ENCODE results near the gene IPMK. TPM values are rescaled to one million over a fixed set of nuclear protein-coding genes. Genes with fewer than 3 reads are reported as not detected.

Gene IPMK
- total RNA-seq, 1 experiment from 2014 or later, result 10.0 TPM

DNA sequence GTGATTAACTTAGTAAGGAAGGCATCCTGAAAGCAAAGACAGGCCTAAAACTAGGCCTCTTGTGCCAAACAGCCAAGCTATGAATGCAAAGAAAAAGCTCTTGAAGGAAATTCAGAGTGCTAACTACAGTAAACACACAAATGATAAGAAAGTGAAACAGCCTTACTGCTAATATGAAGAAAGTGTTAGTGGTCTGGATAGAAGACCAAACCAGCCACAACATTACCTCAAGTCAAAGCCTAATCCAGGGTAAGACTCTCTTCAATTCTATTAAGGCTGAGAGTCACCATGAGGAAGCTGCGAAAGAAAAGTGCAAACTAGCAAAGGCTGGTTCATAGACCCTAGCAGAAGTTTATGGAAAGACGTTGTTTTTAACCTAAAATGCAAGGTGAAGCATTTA is 66.0 kb downstream of the IPMK start:
- Mint-ChIP-seq H3K9me3 (ENCODE audit: low read depth, unreplicated experiment) (no peaks in the 10 kb centered on the region), H3K36me3 (ENCODE audit: insufficient read depth, unreplicated experiment) (no peaks in the 10 kb centered on the region), H3K4me3 (ENCODE audit: low read depth, unreplicated experiment) (no peak overlapping the region), H3K4me1 (ENCODE audit: low read depth, unreplicated experiment) (peaks cover 14% of the 10 kb centered on the region), H3K27me3 (ENCODE audit: unreplicated experiment) (no peaks in the 10 kb centered on the region), H3K27ac (ENCODE audit: unreplicated experiment) (no peak overlapping the region)
- TF ChIP-seq, protein P1, sequence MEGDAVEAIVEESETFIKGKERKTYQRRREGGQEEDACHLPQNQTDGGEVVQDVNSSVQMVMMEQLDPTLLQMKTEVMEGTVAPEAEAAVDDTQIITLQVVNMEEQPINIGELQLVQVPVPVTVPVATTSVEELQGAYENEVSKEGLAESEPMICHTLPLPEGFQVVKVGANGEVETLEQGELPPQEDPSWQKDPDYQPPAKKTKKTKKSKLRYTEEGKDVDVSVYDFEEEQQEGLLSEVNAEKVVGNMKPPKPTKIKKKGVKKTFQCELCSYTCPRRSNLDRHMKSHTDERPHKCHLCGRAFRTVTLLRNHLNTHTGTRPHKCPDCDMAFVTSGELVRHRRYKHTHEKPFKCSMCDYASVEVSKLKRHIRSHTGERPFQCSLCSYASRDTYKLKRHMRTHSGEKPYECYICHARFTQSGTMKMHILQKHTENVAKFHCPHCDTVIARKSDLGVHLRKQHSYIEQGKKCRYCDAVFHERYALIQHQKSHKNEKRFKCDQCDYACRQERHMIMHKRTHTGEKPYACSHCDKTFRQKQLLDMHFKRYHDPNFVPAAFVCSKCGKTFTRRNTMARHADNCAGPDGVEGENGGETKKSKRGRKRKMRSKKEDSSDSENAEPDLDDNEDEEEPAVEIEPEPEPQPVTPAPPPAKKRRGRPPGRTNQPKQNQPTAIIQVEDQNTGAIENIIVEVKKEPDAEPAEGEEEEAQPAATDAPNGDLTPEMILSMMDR (IDR thresholded peaks at IDR 0.05; ENCODE audit: unreplicated experiment), result no peak
- intact Hi-C loops (cut with micrococcal nuclease; ENCODE audit: unreplicated experiment), result no loop called here
- CTCF ChIA-PET, result no interaction called here
- no TSS peak for BruUV-seq (replicated peaks)
- no peak for DNase-seq

DNA sequence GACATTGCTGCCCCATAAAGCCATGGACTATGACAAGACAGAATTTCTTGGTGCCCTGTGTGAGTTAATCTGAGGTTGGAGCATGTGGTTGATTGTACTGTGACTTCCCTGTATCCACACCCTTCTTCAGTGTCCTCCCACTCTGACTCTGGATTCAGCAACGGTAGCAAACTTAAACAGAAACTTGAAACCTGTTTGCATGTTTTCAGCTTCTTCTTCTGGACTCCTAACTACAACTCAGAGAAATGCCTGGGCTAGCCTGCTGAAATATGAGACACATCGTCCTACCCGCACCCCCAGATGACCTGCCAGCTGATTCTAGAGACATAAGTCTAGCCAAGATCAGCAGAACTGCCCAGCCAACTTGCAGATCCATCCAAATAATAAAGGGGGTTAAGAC is 78.4 kb downstream of the IPMK start:
- Mint-ChIP-seq H3K36me3 (ENCODE audit: insufficient read depth, unreplicated experiment) (no peaks in the 10 kb centered on the region), H3K27me3 (ENCODE audit: unreplicated experiment) (peaks cover 10% of the 10 kb centered on the region), H3K4me1 (ENCODE audit: low read depth, unreplicated experiment) (no peaks in the 10 kb centered on the region), H3K27ac (ENCODE audit: unreplicated experiment) (no peak overlapping the region), H3K9me3 (ENCODE audit: low read depth, unreplicated experiment) (no peaks in the 10 kb centered on the region), H3K4me3 (ENCODE audit: low read depth, unreplicated experiment) (no peak overlapping the region)
- BruUV-seq (replicated peaks), result no TSS peak
- CTCF ChIA-PET, result interaction anchor here (0.7 kb wide), 1 partner anchor 10 kb away, joined by 3 read pairs; no protein-coding TSS in a partner anchor
- TF ChIP-seq, protein P1 (IDR thresholded peaks at IDR 0.05; ENCODE audit: unreplicated experiment), result no peak
- intact Hi-C loops (cut with micrococcal nuclease; ENCODE audit: unreplicated experiment), result no loop called here
- no peak for DNase-seq

DNA sequence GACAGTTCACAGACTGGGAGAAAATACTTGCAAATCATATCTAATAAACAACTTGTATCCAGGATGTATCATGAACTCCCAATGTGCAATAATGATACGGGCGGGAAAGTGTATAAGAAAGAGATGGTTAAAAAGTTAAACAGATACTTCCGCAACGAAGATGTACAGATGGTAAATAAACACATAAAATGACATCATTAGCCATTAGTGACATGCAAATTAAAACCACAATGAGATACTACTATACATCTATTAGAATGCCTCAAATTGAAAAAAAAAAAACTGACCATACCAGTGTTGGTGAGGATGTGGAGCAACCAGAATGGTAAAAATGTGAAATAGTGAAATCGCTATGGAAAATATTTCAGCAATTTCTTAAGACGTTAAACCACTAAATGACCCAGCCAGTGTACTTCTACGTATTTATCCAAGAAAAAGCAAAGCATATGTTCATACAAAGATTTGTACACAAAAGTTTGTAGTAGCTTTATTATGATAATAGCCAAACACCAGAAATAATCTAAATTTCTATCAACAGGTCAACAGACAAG is 83.5 kb downstream of the IPMK start:
- peaks cover 22% of the 10 kb centered on the region for H3K4me1 Mint-ChIP-seq (ENCODE audit: low read depth, unreplicated experiment)
- no peak overlapping the region for H3K4me3 Mint-ChIP-seq (ENCODE audit: low read depth, unreplicated experiment)
- no peaks in the 10 kb centered on the region for H3K36me3 Mint-ChIP-seq (ENCODE audit: insufficient read depth, unreplicated experiment)
- TF ChIP-seq, protein P1 (IDR thresholded peaks at IDR 0.05; ENCODE audit: unreplicated experiment), result no peak
- no peak for DNase-seq
- BruUV-seq (replicated peaks), result no TSS peak
- H3K9me3 Mint-ChIP-seq (ENCODE audit: low read depth, unreplicated experiment), result no peaks in the 10 kb centered on the region
- H3K27ac Mint-ChIP-seq (ENCODE audit: unreplicated experiment), result no peak overlapping the region
- peaks cover 10% of the 10 kb centered on the region for H3K27me3 Mint-ChIP-seq (ENCODE audit: unreplicated experiment)
- CTCF ChIA-PET, result no interaction called here
- intact Hi-C loops (cut with micrococcal nuclease; ENCODE audit: unreplicated experiment), result no loop called here

DNA sequence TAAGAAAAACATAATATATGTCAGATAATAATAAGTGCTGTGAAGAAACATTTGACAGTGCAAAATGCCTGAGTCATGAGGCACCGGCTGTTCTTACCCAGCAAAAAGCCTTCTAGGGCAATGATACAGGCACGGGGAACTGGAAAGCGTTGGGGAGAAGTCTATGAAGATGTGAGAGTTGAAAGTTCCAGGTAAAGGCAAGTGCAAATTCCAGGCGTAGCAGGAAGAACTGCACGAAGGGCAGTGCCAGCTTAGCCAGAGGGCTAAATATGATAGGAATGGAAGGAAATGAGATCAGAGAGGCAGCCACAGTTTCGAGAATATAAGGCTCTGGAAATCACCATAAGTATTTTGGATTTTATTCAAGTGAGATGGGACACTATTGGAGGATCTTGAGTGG is 87.0 kb downstream of the IPMK start:
- Mint-ChIP-seq H3K27ac (ENCODE audit: unreplicated experiment) (peak overlapping the region; percentile 3), H3K4me3 (ENCODE audit: low read depth, unreplicated experiment) (peak overlapping the region; percentile 2), H3K4me1 (ENCODE audit: low read depth, unreplicated experiment) (peaks cover 33% of the 10 kb centered on the region), H3K36me3 (ENCODE audit: insufficient read depth, unreplicated experiment) (no peaks in the 10 kb centered on the region), H3K27me3 (ENCODE audit: unreplicated experiment) (no peaks in the 10 kb centered on the region), H3K9me3 (ENCODE audit: low read depth, unreplicated experiment) (no peaks in the 10 kb centered on the region)
- peak; percentile 46 for DNase-seq
- intact Hi-C loops (cut with micrococcal nuclease; ENCODE audit: unreplicated experiment), result no loop called here
- no TSS peak for BruUV-seq (replicated peaks)
- TF ChIP-seq, protein P1 (IDR thresholded peaks at IDR 0.05; ENCODE audit: unreplicated experiment), result no peak
- CTCF ChIA-PET, result interaction anchor here (1.1 to 5.8 kb wide), 4 partner anchors 17 to 110 kb away, joined by 3 to 64 read pairs (median 4); partner anchors contain the start of gene CISD1

Measured in Calu3 (cell line).